Glutamatergic neuron (in vitro differentiated cells): Measurements from ENCODE around the gene AUTS2. TPM values are rescaled to one million over a fixed set of nuclear protein-coding genes. Genes with fewer than 3 reads are reported as not detected.

Experiments
- DNase-seq: peaks from one replicate; pipeline ENCODE4 v3.0.0; 2022
- H3K27ac Mint-ChIP-seq: one replicate; pipeline ENCODE4 v1.8.0; 2020; ENCODE audit warnings: mild to moderate bottlenecking, mixed read lengths, inconsistent platforms; ENCODE audit not compliant: unreplicated experiment
- H3K27me3 Mint-ChIP-seq: one replicate; pipeline ENCODE4 v1.8.0; 2020; ENCODE audit warnings: mild to moderate bottlenecking, moderate library complexity, mixed read lengths, inconsistent platforms; ENCODE audit not compliant: unreplicated experiment
- H3K36me3 Mint-ChIP-seq: one replicate; pipeline ENCODE4 v1.8.0; 2020; ENCODE audit warnings: mild to moderate bottlenecking, mixed read lengths, inconsistent platforms; ENCODE audit not compliant: unreplicated experiment
- H3K4me1 Mint-ChIP-seq: one replicate; pipeline ENCODE4 v1.8.0; 2020; ENCODE audit warnings: mild to moderate bottlenecking, low read depth, mixed read lengths, inconsistent platforms; ENCODE audit not compliant: unreplicated experiment
- H3K4me3 Mint-ChIP-seq: one replicate; pipeline ENCODE4 v1.8.0; 2020; ENCODE audit warnings: mild to moderate bottlenecking, mixed read lengths, inconsistent platforms; ENCODE audit not compliant: unreplicated experiment
- H3K9me3 Mint-ChIP-seq: one replicate; pipeline ENCODE4 v1.8.0; 2020; ENCODE audit warnings: mild to moderate bottlenecking, moderate library complexity, mixed read lengths, inconsistent platforms; ENCODE audit not compliant: unreplicated experiment
- total RNA-seq: library from RNA; stranded (reverse); fragmentation: NEBNext Ultra II Directional; extraction: Animal tissue kit (Norgen Biotek cat#: 25700); gene quantifications from one replicate; pipeline ENCODE4 v1.2.1, GENCODE V29; 2021; ENCODE audit not compliant: unreplicated experiment
- TF ChIP-seq, protein P1 (sequence below): fragments of 200-600 bp; sonication (generic); IDR thresholded peaks from one replicate; pipeline ENCODE4 v1.5.0; 2021; ENCODE audit not compliant: partially characterized antibody, unreplicated experiment

Gene AUTS2
- total RNA-seq, 1 donor from 2014 or later: 300 TPM

- Mint-ChIP-seq H3K27me3 (peaks cover 4% of the 10 kb centered on the region), H3K27ac (peak overlapping the region; percentile 71), H3K36me3 (no peaks in the 10 kb centered on the region), H3K4me1 (peaks cover 42% of the 10 kb centered on the region), H3K4me3 (no peak overlapping the region), H3K9me3 (peaks cover 9% of the 10 kb centered on the region)
- TF ChIP-seq, protein P1, sequence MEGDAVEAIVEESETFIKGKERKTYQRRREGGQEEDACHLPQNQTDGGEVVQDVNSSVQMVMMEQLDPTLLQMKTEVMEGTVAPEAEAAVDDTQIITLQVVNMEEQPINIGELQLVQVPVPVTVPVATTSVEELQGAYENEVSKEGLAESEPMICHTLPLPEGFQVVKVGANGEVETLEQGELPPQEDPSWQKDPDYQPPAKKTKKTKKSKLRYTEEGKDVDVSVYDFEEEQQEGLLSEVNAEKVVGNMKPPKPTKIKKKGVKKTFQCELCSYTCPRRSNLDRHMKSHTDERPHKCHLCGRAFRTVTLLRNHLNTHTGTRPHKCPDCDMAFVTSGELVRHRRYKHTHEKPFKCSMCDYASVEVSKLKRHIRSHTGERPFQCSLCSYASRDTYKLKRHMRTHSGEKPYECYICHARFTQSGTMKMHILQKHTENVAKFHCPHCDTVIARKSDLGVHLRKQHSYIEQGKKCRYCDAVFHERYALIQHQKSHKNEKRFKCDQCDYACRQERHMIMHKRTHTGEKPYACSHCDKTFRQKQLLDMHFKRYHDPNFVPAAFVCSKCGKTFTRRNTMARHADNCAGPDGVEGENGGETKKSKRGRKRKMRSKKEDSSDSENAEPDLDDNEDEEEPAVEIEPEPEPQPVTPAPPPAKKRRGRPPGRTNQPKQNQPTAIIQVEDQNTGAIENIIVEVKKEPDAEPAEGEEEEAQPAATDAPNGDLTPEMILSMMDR: no peak
- DNase-seq: peak; percentile 77
Observed at GRCh38 chr7:70506434-70506833, 908.2 kb downstream of the AUTS2 start.

- no peak for DNase-seq
- Mint-ChIP-seq H3K27ac (no peak overlapping the region), H3K27me3 (no peaks in the 10 kb centered on the region), H3K9me3 (peaks cover 5% of the 10 kb centered on the region), H3K4me1 (peaks cover 14% of the 10 kb centered on the region), H3K4me3 (no peak overlapping the region), H3K36me3 (no peaks in the 10 kb centered on the region)
- TF ChIP-seq, protein P1: no peak
Observed at GRCh38 chr7:70512144-70512543, 913.9 kb downstream of the AUTS2 start.

GRCh38 chr7:70512761-70513160 is 914.5 kb downstream of the AUTS2 start:
- no peak for DNase-seq
- Mint-ChIP-seq H3K4me3 (no peak overlapping the region), H3K36me3 (no peaks in the 10 kb centered on the region), H3K27ac (no peak overlapping the region), H3K27me3 (no peaks in the 10 kb centered on the region), H3K4me1 (peaks cover 14% of the 10 kb centered on the region), H3K9me3 (peaks cover 5% of the 10 kb centered on the region)
- TF ChIP-seq, protein P1: no peak

GRCh38 chr7:70520611-70521010 is 922.3 kb downstream of the AUTS2 start:
- TF ChIP-seq, protein P1: no peak
- Mint-ChIP-seq H3K9me3 (peaks cover 2% of the 10 kb centered on the region), H3K27ac (no peak overlapping the region), H3K4me1 (peaks cover 5% of the 10 kb centered on the region), H3K27me3 (peaks cover 2% of the 10 kb centered on the region), H3K4me3 (no peak overlapping the region), H3K36me3 (no peaks in the 10 kb centered on the region)
- no peak for DNase-seq

GRCh38 chr7:70523249-70523988 is 925.1 kb downstream of the AUTS2 start:
- peaks cover 6% of the 10 kb centered on the region for H3K36me3 Mint-ChIP-seq
- no peak overlapping the region for H3K4me3 Mint-ChIP-seq
- TF ChIP-seq, protein P1: no peak
- no peak overlapping the region for H3K27ac Mint-ChIP-seq
- H3K9me3 Mint-ChIP-seq: peaks cover 10% of the 10 kb centered on the region
- peaks cover 2% of the 10 kb centered on the region for H3K27me3 Mint-ChIP-seq
- H3K4me1 Mint-ChIP-seq: peaks cover 23% of the 10 kb centered on the region
- DNase-seq: no peak
